ENCODE data around the gene IL17B. TPM values are rescaled to one million over a fixed set of nuclear protein-coding genes. Genes with fewer than 3 reads are reported as not detected.

Gene IL17B
- total and polyA plus RNA-seq, 9 of the 15 experiments (the other 6 are each of a cell fraction or from before 2014, with no cell fraction given): 0.28 to 2.6 (median 0.53) TPM; not detected in 2

DNA sequence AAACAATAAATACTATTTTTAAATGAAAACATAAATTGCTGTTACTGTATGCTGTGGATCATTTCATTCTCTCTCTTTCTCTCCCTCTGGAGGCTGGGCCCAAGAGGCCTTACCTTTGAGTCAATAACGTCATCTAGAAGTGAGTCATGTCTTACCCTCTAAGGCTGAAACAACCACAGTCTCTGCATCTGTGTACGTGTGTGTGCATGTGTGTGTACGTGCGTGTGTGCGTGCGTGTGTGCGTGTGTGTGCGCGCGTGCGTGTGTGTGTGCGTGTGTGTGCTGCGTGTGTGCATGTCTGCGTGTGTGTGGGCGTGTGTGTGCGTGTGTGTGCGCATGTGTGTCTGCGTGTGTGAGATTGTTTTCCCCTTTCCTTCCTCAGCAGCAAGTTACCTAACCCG, 13.6 kb upstream of the IL17B start:
- no TSS peak for BruUV-seq (replicated peaks)
- POLR2A ChIA-PET: no interaction called here
- TF ChIP-seq ZNF764 (CRISPR knock-in tag; IDR thresholded peaks at IDR 0.05; ENCODE audit: low read depth): no peak
- no peak for TF ChIP-seq ZNF384 (IDR thresholded peaks at IDR 0.05; ENCODE audit: low read depth, low read length)
- no peak for TF ChIP-seq RUNX1 (IDR thresholded peaks at IDR 0.05; ENCODE audit: low read depth)
- TF ChIP-seq KDM1A (IDR thresholded peaks at IDR 0.05): peak in 1 of 2 experiments; percentile 94; a peak in 2 of 4 replicates
- no peak for TF ChIP-seq ELF2 (CRISPR knock-in tag; IDR thresholded peaks at IDR 0.05)
- TF ChIP-seq ZNF239 (CRISPR knock-in tag; IDR thresholded peaks at IDR 0.05): no peak
- no peak for TF ChIP-seq E2F1 (CRISPR knock-in tag; IDR thresholded peaks at IDR 0.05)
- TF ChIP-seq ZBTB26 (CRISPR knock-in tag; IDR thresholded peaks at IDR 0.05): no peak
- 0 out of 2 replicates have a peak, but pooled peaks have one; percentile 43 for TF ChIP-seq DPF2 (IDR thresholded peaks at IDR 0.05)
- TF ChIP-seq, protein P1, sequence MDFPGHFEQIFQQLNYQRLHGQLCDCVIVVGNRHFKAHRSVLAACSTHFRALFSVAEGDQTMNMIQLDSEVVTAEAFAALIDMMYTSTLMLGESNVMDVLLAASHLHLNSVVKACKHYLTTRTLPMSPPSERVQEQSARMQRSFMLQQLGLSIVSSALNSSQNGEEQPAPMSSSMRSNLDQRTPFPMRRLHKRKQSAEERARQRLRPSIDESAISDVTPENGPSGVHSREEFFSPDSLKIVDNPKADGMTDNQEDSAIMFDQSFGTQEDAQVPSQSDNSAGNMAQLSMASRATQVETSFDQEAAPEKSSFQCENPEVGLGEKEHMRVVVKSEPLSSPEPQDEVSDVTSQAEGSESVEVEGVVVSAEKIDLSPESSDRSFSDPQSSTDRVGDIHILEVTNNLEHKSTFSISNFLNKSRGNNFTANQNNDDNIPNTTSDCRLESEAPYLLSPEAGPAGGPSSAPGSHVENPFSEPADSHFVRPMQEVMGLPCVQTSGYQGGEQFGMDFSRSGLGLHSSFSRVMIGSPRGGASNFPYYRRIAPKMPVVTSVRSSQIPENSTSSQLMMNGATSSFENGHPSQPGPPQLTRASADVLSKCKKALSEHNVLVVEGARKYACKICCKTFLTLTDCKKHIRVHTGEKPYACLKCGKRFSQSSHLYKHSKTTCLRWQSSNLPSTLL (IDR thresholded peaks at IDR 0.05): no peak
- peak; percentile 16; the same call in 1 of the 2 replicates for TF ChIP-seq JUN (IDR thresholded peaks at IDR 0.05; ENCODE audit: borderline replicate concordance, low read depth, low read length)
- TF ChIP-seq JUN (CRISPR knock-in tag; IDR thresholded peaks at IDR 0.05; ENCODE audit: borderline replicate concordance): no peak
- TF ChIP-seq JUND (IDR thresholded peaks at IDR 0.05; ENCODE audit: borderline replicate concordance, low read depth, low read length): peak; percentile 52; the same call in 1 of the 2 replicates
- 0 out of 3 replicates have a peak, but pooled peaks have one; percentile 53 for TF ChIP-seq JUND (tag; IDR thresholded peaks at IDR 0.05; ENCODE audit: borderline replicate concordance, low read depth, low read length)
- no peak for TF ChIP-seq PHF8 (IDR thresholded peaks at IDR 0.05; ENCODE audit: borderline replicate concordance, low read length)
- TF ChIP-seq, protein P2, sequence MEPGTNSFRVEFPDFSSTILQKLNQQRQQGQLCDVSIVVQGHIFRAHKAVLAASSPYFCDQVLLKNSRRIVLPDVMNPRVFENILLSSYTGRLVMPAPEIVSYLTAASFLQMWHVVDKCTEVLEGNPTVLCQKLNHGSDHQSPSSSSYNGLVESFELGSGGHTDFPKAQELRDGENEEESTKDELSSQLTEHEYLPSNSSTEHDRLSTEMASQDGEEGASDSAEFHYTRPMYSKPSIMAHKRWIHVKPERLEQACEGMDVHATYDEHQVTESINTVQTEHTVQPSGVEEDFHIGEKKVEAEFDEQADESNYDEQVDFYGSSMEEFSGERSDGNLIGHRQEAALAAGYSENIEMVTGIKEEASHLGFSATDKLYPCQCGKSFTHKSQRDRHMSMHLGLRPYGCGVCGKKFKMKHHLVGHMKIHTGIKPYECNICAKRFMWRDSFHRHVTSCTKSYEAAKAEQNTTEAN (CRISPR knock-in tag; IDR thresholded peaks at IDR 0.05): peak; percentile 92; the same call in 1 of the 2 replicates
- TF ChIP-seq ZFP30 (CRISPR knock-in tag; IDR thresholded peaks at IDR 0.05; ENCODE audit: borderline replicate concordance): no peak
- no peak for TF ChIP-seq MTA3 (IDR thresholded peaks at IDR 0.05; ENCODE audit: borderline replicate concordance)
- TF ChIP-seq ZBTB1 (CRISPR knock-in tag; IDR thresholded peaks at IDR 0.05; ENCODE audit: borderline replicate concordance, low read depth): no peak

More for the DNA sequence above, 13.6 kb upstream of the IL17B start:
- Histone ChIP-seq H4K20me1 (replicated peaks; ENCODE audit: control insufficient read depth, insufficient read depth, low read length) (no peaks in the 10 kb centered on the region), H3K4me1 (replicated peaks in 1 of 2; ENCODE audit: control insufficient read depth in 2 of 2, insufficient read depth in 2 of 2, low read length in 2 of 2) (peaks cover 0 to 3% of the 10 kb centered on the region in 2 experiments; a peak in 2 of 5 replicates), H3K9me1 (ENCODE audit: control insufficient read depth, insufficient read depth, low read length) (no peaks in the 10 kb centered on the region), H2AFZ (ENCODE audit: low read depth, low read length) (no peak overlapping the region), H3K27ac (ENCODE audit: extremely low read depth, low read depth, low read length) (no peak overlapping the region), H3K36me3 (ENCODE audit: control insufficient read depth, insufficient read depth, low read length) (no peaks in the 10 kb centered on the region), H3K79me2 (ENCODE audit: control insufficient read depth, insufficient read depth, low read length) (no peaks in the 10 kb centered on the region), H3K4me3 (no peak overlapping the region), H3K4me2 (ENCODE audit: insufficient read depth, low read length) (no peak overlapping the region), H3K9me3 (replicated peaks; ENCODE audit: control insufficient read depth, insufficient read depth, low read depth, low read length) (no peaks in the 10 kb centered on the region), H3K27me3 (ENCODE audit: control insufficient read depth in 2 of 2, insufficient read depth in 2 of 2, low read length in 2 of 2) (no peaks in the 10 kb centered on the region), H3K9ac (ENCODE audit: insufficient read depth in 1 of 2, low read depth in 2 of 2, low read length in 2 of 2) (no peak overlapping the region)
- DNase-seq (ENCODE audit: extremely low read depth in 1 of 4, low spot score in 3 of 4) (no peak), FAIRE-seq (peak; percentile 46), ATAC-seq (peak; percentile 59)
- in situ Hi-C loops (cut with MboI): no loop called here
- 55% methylated on average over 17 of the region's 19 CpGs for WGBS (ENCODE audit: insufficient coverage, low coverage, missing lambda C conversion rate)
- CTCF ChIA-PET (ENCODE audit: low intra/inter-chr PET ratio): no interaction called here
- intact Hi-C loops (cut with micrococcal nuclease): no loop called here

All from K562 (cell line).